COR-L47 (cell line): ENCODE results near the gene USH2A.

ENCODE experiments used
- DNase-seq: peaks from one replicate; lab custom pipeline; 2025; lab: John Stamatoyannopoulos, UW

The USH2A gene

GRCh38 chr1:216285052-216285451 lies 138.2 kb downstream of the USH2A start:
- no peak for DNase-seq

- DNase-seq, result no peak
Measured at GRCh38 chr1:216281757-216282156, 141.5 kb downstream of the USH2A start.

GRCh38 chr1:216270086-216270773 lies 153.0 kb downstream of the USH2A start:
- no peak for DNase-seq

GRCh38 chr1:216261631-216262030 lies 161.6 kb downstream of the USH2A start:
- DNase-seq, result no peak

DNA sequence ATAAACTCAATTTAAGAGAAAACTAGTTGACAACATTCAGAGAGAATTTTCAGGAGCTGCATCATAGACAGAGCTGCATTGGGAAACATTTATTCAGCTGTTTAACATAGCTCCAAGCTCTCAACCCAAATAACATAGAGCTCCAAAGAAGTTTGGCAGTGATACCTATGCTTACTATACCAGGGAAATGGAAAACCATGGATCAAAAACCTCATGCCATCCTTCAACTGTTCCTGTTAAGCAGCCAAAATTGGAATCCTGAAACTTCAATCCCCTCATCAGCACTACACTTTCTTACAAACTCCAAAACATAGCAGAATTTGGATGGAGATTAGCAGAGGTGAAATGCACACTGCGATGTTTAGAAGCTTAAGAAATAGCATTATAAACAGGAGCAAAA lies 164.4 kb downstream of the USH2A start:
- no peak for DNase-seq

DNA sequence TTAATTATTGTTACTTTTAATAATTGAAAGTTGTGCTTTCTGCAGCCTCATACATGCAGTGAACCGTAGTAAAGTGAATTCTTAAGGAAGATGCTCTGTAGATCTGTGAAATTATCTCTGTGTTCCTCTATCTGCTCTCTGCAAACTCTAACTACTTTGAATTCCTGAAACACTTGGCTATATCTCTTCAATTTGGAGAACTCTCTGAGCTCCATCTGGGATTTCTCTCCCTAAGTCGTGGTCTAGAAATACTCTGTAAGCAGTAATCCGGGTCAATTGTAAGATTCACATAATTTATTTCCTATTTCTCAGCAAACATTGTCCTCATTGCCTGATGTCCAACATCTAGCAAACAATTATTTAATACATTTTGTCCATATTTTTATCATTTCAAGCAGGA lies 164.9 kb downstream of the USH2A start:
- no peak for DNase-seq

GRCh38 chr1:216250861-216251260 lies 172.4 kb downstream of the USH2A start:
- DNase-seq, result no peak

DNA sequence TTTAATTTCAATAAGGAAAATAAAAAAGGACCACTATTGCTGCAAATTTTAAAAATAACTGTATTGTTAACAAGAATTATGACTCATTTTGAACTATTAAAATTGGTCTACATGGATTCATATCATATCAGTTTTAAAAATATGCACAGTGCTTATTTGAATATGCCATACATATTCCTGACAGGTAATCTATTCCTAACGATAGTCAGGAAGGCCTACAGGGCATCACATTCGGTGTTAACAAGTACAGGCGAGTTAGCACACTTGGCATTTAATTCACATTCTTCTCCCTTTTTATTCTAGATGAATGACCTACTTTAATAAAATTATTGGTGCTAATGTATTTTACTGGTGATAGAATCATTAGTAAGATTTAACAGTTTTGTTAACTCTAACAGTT lies 174.6 kb downstream of the USH2A start:
- no peak for DNase-seq

- DNase-seq, result no peak
Measured at GRCh38 chr1:216247937-216248336, 175.3 kb downstream of the USH2A start.

DNA sequence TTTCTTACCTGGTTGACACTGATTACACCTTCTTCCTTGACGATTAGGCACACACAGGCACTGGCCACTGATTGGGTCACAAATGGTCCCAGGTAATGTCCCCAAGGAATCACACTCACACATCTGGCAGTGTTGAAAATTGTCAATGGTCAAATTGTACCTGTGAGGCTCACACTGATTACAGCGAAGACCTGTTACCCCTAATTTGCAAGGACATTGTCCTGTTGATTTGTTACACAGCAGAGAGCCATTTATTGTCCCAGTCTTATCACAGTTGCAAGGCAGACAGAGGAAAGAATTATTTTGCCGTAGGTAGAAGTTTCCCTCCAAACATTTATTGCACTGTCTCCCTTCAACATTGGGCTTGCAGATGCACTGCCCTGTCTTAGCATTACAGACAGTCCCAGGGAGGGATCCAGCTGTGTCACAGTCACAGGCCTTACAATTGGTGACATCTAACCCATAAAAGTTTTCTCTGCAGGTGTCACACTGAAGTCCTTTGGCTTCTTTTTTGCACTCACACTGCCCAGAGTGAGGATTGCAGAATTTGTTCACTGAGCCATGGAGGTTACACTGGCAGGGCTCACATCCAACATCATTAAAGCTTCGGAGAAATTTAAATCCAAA lies 176.6 kb downstream of the USH2A start:
- DNase-seq, result no peak

DNA sequence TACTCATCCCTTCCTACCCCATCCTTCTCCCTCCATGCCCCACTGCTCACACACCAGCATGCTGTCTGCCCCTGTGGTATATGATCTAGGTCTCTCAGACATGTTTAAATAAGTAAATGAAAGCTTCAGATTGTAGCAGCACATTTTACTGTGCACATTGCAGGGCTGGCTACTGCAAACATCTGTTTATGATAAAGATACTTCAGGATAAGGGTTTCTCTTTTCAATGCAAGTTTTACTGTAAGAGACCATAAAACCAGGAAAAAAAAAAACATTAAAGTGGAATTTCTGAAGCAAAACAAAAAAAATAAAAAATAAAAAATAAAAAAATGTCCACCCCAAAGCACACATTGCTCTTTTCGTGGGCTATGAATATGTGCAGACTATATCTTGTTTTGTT lies 184.4 kb downstream of the USH2A start:
- DNase-seq, result no peak

GRCh38 chr1:216237927-216238542 lies 185.2 kb downstream of the USH2A start:
- DNase-seq, result no peak

DNA sequence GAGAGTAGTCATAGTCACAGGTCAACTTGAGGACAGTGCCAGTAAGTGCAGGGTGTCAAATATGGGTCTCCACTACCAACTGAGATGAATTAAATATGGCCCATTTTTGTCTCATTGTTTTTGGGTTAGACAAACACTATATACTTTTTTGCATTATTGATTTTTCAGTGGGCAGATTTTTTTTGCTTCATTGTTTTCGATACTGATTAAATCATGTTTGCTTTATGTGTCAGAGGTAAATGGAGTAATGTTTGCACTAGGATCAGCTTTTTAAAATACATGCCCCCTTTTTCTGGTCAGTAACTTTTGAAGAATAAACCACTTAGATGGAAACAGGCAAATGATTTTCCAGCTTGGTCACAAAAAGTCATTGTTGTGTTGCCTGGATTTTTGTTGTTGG lies 199.0 kb downstream of the USH2A start:
- peak; percentile 34 for DNase-seq

GRCh38 chr1:216223486-216223885 lies 199.8 kb downstream of the USH2A start:
- DNase-seq, result no peak

- DNase-seq, result no peak
Measured at GRCh38 chr1:216222288-216222687, 201.0 kb downstream of the USH2A start.

- peak; percentile 85 for DNase-seq
Measured at GRCh38 chr1:216221260-216221700, 202.0 kb downstream of the USH2A start.

- no peak for DNase-seq
Measured at GRCh38 chr1:216216305-216216704, 206.9 kb downstream of the USH2A start.

DNA sequence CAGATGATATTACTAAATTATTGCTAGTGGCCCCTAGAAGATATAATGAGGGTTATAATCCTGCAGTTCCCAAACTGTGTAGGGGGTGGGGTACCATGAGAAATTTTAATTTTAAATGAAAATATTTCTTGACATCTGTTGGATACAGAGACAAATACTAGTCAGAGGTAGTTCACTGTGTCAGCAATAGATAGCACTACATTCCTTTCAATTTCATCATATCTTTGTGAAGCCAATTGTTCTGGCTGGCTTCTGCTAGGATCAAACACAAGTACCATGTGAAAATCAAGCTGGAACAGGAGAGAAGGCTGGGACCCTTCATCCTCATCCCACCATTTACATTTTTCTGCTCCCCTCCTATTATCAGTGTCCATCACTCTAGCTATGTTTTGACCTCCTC lies 208.1 kb downstream of the USH2A start:
- DNase-seq, result no peak

DNA sequence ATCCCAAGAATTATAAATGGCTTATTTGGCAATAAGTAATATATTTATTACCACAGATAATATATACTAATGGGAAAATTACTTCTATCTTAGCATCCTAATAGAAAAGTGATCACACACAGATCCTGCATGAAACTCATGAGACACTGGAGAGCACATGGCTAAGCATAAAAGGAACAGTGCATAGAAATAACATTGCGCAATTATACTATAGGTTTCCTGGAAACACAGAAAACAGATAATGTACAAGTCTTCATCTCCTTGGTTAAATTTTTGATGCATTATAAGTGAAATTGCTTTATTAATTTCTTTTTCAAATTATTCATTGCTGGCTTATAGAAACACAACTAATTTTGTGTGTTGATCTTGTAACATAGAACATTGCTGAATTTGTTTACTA lies 210.4 kb downstream of the USH2A start:
- DNase-seq, result no peak

GRCh38 chr1:216210081-216210480 lies 213.2 kb downstream of the USH2A start:
- DNase-seq, result no peak

DNA sequence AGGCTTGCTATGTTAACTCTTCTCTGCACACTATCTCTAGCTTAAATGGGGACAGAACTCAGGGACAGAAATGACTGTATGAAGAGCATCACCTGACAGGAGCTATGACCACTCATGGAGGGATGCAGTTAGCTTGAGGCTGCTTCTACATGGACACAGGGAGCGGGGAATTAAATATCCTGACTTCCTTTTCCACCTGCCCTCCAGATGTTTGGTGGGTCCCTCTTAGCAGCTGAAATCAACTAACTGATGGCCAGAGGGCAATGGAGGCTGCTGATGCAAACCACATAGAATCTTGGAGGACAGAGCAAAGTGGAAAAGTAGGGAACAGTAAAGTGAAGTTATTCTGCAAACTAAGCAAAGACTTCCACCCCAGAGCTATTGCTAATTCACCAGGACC lies 214.1 kb downstream of the USH2A start:
- DNase-seq, result no peak

DNA sequence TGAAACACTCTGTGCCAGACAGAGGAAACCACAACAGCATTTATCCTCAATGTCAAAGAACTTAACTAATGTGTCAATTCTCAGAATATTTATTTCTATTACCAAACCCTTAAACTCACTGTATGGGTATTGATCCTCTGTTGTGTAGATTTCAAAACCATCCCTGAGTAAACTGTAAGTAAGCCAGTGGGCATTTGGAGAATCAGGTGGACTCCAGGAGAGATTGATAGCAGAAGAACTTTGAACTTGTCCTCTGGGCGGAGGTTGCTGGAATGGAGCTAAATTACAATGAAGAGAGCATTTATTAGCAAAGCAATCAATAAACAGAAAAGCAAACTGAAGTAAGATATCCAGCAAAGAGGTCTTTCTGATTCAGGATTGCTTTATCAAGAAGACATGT lies 216.1 kb downstream of the USH2A start:
- DNase-seq, result no peak

- DNase-seq, result no peak
Measured at GRCh38 chr1:216205176-216205575, 218.1 kb downstream of the USH2A start.

GRCh38 chr1:216201946-216202345 lies 221.3 kb downstream of the USH2A start:
- no peak for DNase-seq
